GM18907 (cell line): ENCODE measurements around the gene ATF5.
A peak's percentile ranks its signal among the peaks of the same experiment; 100 is the strongest.
"Not testable (repeated sequence)": the region's sequence is repeated elsewhere in the genome, so short reads cannot be mapped to it uniquely, and the experiment has no call there.

ENCODE experiments used
- ATAC-seq: cut with Tn5 transposase; IDR thresholded peaks from one replicate; pipeline ENCODE4 v1.9.1; 2021; ENCODE audit warnings: mild to moderate bottlenecking, moderate library complexity; ENCODE audit not compliant: unreplicated experiment

Gene ATF5

DNA sequence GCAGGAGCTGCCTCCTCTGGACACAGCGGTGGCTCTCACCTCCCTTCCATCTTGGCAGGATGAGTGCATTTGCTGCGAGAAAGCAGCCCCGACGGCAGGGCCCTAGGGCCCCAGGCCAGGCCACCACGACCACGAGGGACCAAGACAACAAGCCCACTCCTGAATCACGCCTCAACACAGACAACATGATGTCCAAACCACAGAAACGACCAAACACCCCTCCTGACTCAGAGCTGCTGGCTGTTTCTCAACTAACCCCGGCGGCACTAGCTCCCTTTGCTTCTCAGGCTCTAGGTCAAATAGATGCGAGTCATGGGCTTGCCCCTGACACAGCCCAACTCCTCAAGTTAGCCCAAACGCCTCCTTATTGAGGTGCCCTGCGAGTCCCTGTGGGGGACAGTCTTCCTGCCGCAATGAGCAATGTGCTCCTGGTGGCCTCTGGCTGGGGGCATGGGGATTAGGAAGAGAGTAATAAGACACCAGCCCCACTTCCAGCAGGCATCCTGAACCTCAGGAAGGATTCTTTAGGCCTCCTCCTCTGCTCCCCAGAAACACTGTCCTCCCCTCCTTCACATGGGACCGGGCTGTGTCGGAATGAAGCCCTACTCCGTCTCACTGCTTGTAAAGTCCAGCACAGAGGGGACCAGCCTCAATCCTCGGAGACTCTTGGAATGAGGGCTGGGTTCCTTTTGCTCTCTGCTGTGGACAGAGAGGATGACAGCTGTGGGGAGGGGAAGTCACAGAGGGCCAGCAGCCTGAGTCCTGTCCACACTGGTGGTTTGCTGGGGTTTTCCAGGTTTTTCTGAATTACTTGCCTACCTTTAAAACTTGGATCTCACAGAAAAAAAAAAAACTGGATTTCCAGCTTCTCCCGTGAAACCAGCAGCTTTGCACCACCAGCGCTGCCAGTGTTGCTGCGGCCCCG is 6.9 kb upstream of the ATF5 start:
- no peak for ATAC-seq

DNA sequence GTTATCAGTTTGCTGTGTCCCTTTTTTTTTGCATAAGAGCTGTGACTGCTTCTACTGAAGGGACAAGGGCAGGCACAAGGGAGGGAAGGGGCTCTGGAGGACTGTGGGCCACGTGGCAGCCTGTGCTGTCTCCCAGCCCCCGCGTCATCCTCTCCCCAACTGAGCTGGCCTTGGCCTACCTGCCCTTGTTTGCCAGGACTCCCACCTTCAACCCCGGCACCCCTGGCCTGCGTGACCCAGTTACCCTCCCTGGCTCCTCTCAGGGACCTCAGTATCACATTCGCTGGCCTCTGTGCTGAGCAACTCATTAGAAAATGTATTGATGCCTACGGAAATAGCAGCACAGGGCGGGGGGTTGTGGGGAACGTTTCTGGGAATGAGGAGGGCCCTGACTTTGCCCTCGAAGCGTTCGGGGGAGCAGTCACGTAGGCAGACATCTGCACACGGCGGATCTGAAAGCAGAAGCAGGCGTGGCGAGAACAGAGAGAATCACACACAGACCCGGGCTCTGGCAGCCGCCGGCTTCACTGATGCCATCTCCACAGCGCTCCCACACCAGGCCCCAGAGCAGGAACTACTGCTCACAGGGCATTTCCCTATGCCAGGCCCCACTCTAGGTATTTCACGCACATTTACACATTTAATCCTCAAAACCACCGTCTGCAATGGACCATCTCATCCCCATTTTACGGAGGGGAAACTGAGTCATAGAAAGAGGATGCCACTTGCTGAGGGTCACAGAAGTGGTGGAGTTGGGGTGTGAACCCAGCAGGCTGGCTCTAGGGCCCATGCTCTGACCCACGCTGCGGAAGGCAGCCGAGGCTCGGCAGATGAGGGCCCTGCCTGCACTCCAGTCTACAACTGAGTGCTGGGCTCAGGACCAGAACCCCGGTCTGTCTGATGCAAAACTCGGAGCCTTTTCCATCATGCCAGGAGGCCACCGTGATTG is 5.7 kb upstream of the ATF5 start:
- no peak for ATAC-seq

DNA sequence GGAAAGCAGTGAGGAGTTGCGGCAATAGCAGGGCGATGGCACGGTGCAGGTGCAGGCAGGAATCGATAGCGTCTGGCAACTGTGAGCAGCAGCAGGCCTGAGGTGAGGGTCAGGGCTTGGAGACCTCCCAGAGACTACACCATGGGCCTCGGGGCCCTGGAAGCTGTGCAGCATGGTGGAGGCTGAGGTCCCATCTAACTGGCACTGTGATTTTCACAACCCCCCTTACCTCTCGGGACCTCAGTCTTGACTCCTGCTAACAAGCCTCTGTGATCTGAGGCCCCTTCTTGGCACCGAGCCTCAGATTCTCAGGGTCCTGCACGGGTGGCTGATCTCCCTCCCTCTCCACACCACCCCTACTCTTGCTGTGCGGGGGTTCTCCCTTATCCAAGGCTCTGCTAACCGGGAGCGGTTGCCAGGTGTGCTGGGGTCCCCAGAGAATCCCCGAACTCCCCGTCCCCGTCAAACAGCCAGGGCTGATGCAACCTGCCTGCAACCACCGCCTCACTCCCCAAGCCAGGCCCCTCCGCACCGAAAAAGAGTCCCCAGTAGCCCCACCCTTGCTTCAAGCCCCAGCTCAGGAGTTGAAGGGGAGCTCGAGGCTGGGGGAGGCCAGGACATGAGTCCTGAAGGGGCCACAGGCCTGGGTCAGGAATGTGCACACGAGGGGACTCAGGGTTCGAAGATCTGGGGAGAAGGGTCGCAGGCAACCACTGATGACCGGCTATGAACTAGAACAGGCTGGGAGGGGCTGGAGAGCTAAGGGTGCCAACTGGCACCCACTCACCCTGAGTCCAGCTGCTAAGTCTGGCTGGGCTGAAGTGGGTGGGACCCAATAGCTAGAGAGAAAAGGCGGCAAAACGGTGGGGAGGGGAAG is 4.8 kb upstream of the ATF5 start:
- no peak for ATAC-seq

DNA sequence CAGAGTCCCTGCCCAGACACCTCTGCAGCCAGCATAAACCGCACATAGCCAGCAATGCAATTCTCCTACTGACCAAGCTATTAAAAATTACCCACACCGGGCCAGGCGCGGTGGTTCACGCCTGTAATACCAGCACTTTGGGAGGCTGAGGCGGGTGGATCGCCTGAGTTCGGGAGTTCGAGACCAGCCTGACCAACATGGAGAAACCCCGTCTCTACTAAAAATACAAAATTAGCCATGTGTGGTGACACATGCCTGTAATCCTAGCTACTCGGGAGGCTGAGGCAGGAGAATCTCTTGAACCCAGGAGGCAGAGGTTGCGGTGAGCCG is 4.2 kb upstream of the ATF5 start:
- not testable (repeated sequence) for ATAC-seq

DNA sequence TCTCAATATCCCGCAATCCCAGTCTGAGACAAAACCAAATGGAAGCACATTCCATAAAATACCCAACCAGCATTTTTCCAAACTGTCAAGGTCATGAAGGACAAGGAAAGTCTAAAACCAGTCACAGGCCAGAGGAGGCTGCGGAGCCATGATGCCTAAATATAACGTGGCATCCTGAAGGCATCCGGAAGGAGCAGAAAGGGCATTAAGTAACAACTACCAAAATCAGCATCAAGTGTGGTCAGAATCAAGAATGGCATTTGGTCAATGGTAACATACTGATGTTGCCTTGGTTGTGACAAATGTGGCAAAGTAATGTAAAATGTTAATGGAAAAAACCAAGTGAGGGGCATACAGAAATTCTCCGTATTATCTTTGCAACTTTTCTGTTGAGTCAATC is 3.5 kb upstream of the ATF5 start:
- no peak for ATAC-seq

DNA sequence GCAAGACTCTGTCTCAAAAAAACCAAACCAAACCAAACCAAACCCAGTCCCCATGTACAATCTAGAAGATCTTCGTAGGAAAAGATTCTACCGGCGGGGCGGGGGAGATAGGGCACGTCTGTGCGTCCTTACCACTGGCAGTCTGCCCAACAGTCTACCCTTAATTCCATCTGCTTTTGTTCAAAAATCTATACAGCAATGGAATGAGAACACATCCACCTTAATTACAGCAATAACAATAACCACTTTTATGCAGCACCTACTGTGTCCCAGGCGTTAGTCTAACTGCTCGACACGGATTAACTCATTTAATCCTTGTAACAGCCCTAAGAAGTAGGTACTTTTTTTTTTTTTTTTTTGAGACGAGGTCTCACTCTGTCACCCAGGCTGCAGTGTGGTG is 2.5 kb upstream of the ATF5 start:
- ATAC-seq = no peak

DNA sequence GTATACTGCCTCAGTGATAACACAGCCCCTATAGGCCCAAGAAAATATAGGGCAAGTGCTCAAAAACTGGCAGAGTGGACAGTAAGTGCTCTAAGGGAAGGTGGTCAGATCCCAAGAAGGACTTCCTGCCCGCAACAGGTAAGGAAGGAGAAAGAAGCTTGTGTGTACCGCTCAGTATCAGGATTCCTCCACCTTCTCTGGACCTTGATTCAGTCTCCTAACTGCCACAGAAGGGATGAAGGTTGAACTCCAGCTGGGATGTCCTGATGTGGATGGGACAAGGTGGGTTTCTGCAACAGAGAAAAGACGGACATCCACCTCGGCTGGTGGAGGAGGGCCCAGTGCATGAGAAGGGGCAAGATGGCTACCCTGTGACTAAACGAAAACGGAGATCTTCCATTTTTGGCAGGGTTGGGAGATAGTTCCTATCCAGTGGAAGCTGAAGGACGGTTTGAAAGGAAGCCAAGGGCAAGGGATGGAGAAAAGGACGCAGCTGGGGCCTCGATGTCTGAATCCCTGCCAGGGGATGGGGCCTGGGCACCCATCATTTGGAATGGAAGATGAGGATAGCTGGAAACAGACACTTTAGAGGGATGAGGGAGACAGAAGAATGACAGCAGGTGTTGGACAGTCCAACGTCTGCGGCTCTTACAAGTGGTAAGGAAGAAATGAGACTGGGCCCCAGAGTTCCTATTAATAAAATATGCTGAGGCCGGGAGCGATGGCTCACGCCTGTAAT is 1.3 kb upstream of the ATF5 start:
- ATAC-seq = no peak

DNA sequence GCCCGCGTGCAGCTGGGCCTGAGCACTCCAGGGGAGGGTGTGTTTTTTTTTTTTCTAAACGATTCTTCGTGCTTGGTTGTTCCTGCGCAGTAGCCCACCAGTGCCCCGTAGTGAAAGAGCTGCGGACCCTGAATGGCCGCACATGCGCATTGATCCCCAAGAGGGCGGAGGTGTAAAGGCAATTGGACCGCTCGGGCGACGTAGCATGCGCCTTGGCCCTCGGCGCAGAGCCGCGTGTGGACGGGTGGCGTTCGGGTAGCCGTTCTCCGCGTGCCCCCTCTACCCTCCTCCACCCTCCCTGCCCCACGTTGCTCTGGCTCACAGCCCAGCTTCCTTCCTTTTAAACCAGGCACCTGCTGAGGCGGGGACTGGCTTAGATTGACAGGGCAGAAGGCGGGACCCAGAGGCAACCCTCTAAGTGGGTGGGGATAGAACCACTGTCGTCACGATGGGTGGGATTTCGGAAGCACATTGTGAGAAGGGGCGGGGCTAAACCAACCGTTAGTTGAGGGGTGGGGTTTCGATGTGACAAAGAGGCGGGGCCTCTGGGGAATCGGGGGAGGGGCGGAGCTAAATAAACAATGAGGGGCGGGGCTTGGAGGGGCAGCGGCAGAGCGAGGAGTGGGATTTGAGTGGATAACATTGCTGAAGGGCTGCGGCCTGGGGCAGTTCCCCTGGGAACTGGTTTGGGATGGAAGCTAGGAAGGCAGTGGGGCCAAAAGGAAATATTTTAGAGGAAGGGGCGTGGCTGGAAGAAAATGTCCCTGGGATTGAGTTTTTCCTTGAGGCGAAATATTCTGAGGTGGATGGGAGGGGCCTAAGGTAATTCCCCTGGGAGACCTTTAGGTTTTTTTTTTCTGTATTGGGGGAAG is 842 bp downstream of the ATF5 start:
- peak; percentile 72 for ATAC-seq

DNA sequence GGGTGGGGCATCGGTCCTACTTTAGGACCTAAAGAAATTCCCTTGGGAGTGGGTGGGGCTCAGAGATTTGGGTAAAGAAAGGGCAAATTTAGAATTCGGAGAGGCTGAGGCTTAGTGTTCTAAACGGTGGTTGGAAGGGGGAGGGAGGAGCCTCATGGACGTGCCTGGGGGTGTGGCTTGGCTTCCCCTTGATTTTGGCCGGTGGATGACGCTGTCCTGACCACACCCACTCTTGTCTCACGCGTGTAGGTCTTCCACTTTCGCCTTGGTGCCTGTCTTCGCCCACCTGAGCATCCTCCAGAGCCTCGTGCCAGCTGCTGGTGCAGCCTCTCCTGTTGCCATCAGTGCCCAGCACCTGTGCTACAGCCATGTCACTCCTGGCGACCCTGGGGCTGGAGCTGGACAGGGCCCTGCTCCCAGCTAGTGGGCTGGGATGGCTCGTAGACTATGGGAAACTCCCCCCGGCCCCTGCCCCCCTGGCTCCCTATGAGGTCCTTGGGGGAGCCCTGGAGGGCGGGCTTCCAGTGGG is 1.5 kb downstream of the ATF5 start:
- ATAC-seq = no peak

DNA sequence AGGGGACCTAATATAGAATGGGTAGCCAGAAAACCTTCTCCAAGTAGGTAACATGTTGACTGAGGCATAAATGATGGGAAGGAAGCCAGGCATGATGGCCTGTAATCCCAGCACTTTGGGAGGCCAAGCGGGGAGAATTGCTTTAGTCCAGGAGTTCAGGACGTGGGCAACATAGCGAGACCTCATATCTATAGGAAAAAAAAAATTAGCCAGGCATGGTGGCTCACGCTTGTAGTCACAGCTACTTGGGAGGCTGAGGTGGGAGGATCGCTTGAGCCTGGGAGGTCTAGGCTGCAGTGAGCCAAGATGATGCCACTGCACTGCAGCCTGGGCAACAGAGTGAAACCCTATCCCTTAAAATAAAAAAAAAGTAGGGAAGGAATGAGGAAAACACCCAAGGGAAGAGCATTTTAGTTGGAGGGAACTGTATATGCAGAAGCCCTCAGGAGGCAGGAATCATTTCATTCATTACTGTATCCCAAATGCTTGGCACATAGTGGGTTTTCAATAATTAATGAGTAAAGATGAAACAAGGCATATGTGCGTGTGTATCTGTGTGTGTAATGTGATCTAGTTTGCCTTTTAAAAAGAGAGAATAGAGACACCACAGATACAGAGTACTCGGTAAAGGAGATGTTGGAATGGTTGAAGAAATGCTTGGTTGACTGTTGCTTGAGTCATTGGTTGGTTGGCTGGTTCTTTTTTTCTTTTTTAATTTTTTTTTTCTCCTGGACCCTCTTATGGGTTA is 2.5 kb downstream of the ATF5 start:
- ATAC-seq = no peak

DNA sequence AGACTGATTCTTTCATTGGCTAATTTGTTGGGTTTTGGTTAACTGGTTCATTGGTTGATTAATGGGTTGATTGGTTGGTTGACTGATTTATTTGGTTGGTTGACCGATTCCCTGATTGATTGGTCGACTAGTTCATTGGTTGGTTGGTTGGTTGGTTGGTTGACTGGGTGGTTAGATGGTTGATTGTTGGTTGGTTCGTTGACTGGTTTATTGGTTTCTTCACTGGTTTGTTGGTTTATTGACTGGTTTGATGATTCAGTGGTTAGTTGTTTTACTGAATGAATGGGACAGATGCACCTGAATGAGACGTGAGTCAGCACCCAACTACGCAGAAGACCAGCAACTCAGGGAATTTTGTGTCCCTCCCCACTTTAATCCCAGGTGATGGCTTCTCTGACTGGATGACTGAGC is 3.0 kb downstream of the ATF5 start:
- no peak for ATAC-seq

DNA sequence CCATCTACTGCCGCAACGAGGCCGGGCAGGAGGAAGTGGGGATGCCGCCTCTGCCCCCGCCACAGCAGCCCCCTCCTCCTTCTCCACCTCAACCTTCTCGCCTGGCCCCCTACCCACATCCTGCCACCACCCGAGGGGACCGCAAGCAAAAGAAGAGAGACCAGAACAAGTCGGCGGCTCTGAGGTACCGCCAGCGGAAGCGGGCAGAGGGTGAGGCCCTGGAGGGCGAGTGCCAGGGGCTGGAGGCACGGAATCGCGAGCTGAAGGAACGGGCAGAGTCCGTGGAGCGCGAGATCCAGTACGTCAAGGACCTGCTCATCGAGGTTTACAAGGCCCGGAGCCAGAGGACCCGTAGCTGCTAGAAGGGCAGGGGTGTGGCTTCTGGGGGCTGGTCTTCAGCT is 3.7 kb downstream of the ATF5 start:
- ATAC-seq = no peak

DNA sequence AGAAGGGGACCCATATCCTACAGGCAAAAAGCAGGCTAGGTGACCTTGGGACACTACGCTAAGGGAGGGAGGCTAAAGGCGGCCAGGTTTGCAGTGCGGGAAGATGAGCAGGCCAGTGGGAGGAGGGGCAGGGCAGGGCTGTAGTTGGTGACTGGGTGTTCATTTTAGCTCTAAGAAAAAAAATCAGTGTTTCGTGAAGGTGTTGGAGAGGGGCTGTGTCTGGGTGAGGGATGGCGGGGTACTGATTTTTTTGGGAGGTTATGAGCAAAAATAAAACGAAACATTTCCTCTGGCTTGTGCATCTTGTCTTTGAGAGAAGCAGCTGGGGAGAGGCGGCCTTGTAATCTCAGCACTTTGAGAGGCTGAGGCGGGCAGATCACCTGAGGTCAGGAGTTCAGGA is 4.6 kb downstream of the ATF5 start:
- no peak for ATAC-seq

DNA sequence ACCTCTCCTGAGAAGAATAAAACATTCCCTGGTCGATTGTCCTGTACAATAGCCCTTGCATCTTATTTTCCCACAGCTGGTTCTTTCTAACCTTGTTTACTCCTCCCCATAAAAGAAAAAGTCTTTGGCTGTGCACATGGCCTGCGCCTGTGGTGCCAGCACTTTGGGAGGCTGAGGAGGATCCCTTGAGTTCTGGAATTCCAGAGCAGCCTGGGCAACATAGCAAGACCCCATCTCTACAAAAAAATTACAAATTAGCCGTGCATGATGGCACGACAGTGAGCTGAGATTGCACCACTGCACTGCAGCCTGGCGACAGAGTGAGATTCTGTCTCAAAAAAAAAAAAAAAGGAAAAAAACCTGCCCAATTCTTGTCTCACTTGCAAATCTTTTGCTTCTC is 7.5 kb downstream of the ATF5 start:
- ATAC-seq = no peak

DNA sequence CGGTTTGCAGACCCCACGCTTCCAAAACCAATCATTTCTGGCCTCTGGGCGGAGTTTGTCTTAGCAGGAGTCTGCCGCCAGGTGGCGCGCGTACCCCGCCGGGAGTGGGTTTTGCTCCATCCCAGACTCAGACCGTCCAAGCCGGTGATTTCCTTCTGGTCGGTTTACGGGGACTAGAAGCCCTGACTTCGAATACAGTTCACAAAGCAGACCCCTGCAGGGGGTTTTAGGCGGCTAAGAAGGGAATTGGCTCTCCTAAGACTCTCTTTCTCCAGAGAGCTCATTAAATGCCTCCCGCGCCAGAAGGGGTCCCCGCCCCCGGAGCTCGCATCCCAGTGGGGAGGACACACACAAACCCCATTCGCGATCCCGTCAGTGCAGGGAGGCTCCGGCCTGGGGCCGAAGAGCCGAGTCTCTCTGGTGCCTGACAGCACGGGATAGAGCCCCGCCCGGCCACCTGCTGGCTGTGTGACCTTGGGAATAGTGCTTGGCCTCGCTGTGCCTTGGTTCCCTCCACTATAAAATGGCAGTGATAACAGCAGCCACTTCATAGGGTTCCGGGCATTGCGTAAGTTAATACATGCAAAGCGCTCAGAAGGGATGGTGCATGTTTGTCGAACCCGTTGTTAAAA is 8.9 kb downstream of the ATF5 start:
- ATAC-seq = no peak

DNA sequence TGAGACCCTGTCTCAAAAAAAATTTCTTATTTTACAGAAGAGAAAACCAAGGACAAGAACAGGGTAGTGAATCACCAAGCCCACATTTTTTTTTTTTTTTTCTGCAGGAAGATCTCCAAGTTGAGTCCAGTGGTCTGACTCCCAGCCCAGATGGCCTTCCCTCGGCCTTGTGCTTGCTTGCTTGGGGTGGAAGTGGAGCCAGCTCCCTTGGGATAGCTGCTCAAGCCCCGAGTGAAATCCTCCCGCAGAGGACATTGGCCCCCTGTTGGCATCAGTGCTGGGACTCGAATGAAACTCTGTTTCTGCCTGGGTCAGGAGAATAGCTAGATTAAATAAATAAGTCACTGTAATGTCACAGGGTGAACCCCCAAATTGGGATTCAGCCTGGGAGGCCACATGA is 9.7 kb downstream of the ATF5 start:
- ATAC-seq = no peak

DNA sequence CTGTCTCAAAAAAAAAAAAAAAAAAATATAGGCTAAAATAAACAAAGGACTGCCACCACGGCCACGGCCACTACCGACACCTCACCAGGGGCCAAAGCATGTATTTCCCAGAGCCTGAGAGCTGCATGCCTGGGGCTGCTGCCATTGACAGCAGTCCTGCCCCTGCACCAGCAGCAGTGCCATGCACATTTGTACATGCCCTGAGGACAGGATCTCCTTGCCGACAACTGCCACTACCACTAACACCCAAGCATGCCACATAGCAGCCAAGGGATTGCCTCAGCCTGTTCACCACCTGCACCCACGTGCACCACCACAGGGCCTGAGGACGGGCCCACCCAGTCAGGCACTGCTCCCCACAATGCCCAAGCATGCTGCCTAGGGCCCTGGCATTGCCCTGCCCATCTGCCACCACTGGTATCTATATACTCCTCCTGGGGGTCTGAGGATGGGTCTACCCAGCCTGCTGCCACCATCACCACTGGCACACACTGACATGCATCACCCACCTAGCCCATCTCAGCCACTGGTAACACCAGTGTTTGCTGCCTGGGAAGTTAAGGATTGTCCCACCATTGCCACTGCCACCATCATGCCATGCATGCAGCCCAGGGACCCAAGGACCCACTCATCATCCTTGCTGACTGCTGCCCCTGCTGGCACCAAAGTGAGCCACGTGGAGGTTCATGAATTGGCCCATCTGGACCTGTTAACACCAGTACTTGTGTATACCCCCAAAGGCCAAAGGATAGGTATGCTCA is 10.9 kb downstream of the ATF5 start:
- ATAC-seq = no peak
